Hypothalamus (tissue), 51 donors: ENCODE data around the gene METAP1.
"Not testable (repeated sequence)": the region's sequence is repeated elsewhere in the genome, so short reads cannot be mapped to it uniquely, and the experiment has no call there.

Source experiments
- DNase-seq, 51 donors: peaks; one replicate each; lab custom pipeline; 2025; lab: John Stamatoyannopoulos, UW

Gene METAP1

DNA sequence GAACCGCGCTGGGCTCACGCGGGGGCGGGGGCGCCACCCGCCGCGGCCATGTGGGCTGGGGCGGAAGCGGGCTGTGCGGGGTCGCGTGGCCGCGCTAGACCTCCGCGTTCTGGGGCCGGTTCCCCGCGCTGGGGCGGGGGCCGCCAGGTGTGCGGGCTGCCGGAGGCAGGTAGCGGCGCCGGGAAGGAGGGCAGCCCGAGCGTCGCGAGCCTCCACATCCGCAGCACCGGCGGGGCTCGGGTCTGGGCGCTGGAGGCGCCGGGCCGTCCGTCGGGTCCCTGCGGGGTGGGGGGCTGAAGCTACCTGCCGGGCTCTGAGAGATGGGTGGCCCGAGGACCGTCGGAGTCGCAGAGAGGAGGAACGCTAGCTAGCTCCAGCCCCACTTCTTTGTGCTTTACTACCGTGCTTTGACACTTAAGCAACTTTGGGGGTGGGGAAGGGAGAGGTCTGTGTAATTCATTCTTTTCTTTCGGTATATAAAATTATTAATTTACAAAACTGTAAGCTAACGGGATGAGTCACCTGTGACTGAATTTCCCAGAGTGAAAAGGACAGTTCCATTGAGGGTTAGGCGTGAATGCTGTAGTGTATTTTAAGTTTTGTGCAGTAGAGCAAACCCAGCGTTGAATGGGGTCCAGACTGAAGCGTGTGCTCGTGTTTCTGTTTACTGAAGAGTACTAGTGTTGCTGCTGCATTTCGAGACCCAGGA, 689 bp downstream of the METAP1 start:
- peak in 8 of 51 donors; percentile 3 to 61 (median 24) for DNase-seq

DNA sequence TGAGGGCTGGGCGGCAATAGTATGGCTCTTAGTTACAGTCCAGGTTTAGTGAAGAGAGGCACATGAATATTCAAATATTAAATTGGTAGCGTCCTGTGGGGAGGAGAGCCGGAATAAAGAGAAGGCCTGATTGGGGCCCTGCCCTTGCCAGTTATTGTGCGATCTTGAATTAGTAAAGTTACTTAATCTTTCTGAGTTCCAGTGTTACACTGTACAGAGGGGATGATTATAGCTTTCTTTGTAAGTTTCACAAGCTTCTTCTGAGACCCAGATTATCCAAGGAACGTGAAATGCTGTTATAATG, 1.2 kb downstream of the METAP1 start:
- no peak for DNase-seq

DNA sequence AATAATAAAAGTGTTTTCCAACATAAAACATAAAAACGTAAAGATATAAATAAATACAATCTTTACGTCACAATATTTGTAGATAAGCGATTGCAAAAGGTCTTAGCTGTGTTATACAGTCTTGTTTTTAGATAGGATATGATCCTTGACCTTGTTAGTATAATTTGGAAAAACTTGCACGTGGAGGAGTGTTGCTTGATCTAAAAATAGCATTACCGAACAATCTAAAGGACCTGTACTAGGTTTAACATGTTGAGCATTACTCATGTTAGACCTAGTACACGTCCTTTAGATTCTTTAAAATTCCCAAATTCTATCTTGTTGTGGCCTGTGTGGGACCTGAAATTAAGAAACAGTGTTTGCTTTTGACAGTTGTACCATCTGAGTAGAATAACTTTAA, 1.6 kb downstream of the METAP1 start:
- DNase-seq: no peak

DNA sequence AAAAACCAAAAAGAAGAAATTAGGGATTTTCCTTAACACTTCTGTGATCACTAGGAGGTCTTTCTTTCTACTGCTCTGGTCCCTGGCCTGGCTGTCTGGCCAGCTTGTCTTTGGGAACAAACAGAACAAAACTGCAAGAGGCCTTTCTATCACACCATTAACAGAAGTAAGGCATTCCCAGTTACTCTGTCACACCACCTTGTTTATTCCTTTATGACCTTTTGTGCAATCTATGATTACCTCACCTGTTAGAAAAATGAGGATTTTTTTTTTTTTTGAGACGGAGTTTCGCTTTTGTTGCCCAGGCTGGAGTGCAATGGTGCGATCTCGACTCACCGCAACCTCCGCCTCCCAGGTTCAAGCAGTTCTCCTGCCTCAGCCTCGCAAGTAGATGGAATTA, 3.0 kb downstream of the METAP1 start:
- no peak for DNase-seq

DNA sequence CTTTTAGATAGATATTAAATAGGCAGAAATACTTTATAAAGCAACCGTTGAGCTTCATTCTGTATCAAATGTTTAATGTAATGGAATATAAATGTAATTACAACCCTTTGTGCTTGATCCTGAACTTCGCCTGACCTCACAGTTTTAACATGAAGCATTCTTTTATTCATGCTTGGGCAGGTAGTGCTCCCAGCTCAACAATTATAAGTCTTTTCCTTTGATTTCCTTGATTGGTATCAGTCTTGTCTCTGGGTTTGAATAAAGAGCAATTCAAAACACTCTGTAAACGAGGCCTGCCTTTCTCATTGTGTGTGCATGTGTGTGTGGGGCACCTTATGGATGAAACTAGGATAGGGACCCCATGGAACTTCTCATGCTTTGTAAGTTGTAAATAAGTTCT, 6.8 kb downstream of the METAP1 start:
- no peak for DNase-seq

DNA sequence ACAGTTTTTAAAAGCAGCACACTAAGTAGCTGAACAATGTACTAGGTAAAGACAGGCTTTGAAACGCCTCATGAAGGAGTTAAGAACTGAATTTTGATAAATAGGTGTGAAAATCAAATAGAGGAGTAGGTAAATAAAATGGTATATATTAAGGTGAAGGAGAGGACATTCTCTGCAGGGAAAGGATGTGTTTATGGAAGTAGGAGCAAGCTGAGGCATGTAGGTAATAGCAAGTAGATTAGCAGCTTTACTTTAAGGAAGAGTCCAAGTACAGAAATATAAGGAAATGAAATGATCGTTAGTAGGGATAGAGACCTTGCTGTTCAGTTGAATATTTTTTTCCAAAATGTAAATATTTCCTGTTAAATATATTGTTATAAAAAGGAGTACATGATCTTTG, 12.5 kb downstream of the METAP1 start:
- DNase-seq: no peak

DNA sequence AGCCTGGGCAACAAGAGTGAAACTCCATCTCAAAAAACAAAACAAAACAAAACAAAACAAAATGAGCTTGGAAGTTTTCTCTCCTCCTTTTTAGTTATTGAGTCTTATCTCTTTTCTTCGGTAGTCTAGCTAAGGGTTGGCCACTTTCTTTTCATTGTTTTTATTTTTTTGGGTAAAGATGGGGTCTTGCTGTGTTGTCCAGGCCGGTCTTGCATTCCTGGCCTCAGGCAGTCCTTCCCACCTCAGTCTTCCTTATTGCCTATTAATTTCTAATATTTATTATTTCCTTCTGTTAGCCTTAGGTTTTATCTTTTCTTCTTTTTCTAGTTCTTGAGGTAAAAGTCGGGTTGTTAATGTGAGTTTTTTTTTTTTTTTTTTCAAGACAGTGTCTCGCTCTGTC, 16.4 kb downstream of the METAP1 start:
- DNase-seq: no peak

DNA sequence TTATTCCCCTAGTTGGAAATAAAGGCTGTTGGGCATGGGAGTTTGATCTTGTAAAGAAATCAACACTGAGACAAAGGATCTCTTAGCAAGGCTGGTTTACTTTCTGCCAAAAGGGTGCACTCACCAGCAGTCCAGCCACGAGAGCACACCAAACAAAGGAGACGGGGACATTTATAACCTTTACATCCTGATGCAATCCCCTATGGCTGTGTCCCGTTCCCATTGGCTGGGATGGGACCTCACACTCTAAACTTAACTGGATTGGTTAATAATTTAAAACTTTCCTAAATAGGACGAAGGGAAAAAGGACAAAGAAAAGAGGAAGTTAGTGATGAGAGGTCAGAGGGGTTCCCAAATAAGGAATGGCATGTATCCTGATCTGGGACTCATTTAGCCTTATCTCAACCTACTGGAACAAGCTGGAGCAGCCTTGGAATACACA, 17.9 kb downstream of the METAP1 start:
- DNase-seq: no peak

DNA sequence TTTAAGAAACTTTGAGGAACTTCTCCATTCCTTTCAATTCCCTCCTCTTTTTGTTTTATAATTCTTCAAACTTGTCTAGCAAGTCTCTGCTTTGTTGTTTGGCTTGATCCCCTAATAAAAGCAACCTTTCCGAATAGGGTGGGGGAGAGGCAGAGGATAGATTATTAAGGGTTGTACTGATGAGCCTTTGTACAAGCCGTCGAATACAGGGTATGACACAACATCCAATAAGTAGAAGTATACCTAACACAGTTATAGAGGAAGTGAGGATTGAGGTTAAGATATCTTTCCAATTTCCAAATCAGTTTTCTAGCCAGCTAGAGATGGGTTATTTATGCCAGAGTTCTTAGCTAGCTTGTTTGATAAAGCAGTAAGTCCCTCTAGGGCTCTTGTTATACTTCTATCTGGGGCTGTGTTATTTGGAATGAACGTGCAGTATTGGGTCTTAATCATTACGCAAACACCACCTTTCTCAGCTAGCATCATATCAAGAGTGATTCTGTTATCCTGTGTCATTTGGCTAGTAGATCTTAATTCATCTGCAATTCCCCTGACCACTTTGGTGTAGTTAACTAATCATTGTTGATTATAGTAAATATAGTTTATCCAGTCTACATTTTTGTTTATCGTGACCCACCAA, 18.5 kb downstream of the METAP1 start:
- DNase-seq: no peak

DNA sequence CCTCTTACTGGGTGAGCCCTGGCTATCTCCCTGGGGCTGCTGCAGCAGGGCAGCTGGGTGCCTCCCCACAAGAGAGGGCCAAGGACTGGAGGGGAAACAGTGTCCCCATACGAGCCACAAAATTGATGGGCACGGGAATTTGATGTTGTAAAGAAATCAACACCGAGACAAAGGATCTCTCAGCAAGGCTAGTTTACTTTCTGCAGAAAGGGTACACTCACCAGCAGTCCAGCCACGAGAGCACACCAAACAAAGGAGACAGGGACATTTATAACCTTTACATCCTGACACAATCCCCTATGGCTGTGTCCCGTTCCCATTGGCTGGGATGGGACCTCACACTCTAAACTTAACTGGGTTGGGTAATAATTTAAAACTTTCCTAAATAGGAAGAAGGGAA, 25.9 kb downstream of the METAP1 start:
- no peak for DNase-seq

DNA sequence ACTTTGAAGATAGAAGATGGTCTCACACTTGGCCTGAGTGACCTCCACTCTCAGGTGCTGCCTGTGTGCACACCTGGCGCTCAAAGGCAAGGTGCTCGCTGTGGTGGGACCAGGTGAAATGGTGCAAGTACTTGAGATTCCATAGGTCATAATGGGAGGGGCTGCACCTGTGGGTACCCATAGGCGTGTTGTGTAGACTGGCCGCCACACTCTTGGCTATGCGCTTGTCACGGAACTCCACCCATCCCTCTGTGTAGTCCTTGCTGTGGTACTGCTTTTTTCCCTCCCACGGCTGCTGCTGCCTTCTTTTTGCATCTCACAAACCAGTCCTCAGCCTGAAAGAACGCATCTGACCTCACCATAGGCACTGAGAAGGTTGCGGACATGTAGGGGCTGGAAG, 27.0 kb downstream of the METAP1 start:
- no peak for DNase-seq

DNA sequence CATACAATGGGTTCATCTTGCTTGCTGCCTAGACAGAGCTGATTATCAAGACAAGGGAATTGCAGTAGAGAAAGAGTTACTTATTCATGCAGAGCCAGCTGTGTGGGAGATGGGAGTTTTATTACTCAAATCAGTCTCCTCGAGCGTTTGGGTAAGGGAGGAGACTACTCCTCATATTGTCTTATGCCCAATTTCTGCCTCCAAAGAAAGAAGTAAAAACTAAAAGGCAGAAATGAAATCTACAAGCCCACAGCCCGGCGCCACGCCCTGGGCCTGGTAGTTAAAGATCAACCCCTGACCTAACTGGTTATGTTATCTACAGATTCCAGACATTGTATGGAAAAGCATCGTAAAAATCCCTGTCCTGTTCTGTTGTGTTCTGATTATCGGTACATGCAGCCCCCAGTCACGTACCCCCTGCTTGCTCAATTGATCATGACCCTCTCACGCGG, 28.3 kb downstream of the METAP1 start:
- DNase-seq: not testable (repeated sequence)

DNA sequence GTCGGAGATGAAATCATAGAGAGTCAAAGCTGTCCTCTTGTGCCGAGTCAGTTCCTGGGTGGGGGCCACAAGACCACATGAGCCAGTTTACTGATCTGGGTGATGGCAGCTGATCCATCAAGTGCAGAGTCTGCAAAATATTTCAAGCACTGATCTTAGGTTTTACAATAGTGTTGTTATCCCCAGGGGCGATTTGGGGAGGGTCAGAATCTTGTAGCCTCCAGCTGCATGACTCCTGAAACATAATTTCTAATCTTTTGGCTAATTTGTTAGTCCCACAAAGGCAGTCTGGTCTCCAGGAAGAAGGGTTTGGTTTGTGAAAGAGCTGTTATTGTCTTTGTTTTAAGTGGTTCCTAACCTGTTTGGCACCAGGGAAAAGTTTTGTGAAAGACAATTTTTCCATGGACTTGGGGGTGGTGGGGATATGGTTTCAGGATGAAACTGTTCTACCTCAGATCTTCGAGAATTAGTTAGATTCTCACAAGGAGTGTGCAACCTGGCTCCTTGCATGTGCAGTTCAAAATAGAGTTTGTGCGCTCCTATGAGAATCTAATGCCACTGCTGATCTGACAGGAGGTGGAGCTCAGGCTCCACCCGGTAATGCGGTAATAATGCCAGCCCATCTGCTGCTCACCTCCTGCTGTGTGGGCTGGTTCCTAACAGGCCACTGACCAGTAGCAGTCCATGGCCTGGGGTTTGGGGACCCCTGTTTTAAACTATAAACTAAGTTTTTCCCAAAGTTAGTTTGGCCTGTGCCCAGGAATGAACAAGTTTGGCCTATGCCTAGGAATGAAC, 29.2 kb downstream of the METAP1 start:
- DNase-seq: no peak

DNA sequence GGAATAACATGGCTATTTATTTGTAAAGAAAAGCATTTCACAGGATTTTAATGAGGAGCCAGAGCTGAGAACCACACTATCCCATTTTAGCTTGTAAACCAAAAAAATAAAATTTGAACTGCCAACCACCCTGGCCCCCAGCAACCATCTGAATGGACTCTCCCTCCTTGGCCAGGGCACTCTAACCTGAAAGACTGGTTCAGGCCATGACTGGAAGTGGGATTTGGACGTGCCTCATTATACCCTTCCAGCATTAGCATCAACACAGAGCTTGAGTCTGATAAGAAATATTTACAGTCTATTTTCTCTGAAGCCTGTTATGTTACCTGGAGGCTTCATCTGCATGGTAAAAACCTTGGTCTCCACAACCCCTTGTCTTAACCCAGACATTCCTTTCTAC, 30.0 kb downstream of the METAP1 start:
- DNase-seq: no peak

DNA sequence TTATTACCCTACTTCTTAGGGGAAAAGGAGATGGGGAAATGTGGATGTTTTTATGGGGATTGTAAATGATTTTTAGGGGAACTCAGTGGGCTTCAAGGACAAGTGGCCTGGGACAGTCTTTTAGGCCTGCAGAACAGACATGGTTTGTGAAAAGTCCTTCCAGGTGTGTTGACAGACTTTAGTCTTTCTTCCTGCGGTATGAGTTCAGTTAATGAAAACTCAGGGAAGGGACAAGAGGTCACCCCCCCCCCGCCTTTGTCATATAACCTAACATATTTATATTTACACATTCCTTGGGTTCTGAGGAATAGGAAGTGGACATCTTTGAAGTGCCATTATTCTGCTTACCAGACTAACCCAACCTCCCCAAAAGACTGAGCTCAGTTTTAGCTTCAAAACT, 31.8 kb downstream of the METAP1 start:
- DNase-seq: no peak

DNA sequence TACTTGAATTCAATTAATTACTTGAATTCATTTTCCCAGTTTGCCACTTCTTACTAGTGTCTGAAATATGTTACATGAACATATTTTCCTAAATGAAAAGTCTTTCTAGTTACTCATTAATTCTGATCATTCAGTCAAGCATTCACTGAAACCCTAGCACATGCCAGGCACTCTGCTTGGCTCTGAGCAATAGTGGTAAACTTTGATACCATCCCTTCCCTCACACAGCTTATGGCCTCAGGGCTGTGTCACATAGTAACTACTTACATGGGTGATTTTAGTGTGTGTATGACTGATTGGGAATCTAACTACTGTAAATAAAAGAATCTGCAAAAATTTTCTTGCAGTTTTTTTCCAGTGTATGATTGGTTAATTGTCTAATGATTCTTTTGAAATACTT, 32.7 kb downstream of the METAP1 start:
- no peak for DNase-seq

DNA sequence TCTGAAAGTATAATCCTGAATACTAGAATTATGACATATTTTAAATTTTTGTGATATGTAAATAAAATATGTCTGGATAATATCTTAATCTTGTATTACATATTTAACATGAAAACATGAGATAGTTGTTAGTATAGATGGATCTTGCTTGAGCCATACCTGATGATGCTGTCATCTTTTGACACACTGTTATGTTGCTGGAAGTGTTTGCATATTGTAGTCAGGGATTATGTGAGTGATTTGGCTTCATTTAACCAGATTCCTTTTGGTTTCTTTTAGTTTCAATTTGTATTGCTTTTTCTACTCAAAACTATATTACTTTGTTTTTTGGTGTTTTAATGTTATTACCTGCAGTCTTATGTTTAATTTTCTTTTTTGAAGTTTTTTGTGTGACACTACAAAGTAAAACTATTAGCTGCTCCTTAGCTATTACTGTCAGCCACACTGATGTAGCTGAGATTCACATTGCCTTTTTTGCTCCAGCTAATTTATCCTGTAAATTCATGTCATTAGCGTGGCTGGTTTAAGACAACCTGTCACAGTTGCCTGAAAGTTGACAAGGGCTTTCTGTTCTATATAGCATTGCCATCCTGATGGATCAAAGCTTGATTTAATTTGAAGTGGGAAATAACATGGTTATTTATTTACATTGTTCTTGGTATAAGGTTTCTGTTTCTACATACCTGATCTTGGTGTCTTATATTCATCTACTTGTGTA, 33.7 kb downstream of the METAP1 start:
- DNase-seq: no peak

DNA sequence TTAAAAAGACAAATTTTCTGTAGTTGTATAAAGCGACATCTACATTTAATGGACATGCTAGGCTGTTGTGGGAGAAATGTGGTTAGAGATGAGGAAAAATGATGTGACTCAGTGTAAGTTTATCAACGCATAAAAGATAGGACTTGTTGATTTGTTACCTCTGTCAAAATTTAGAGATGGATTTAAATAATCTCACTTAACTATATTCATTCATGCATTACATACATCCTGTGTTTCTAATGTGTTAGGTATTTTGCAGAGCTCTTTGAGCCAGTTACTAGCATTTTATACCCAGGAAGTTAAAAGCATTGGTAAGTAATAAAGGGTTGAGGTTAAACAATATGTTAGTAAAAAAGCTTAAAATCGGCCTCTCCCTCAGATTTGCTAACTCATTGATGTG, 34.3 kb downstream of the METAP1 start:
- no peak for DNase-seq

DNA sequence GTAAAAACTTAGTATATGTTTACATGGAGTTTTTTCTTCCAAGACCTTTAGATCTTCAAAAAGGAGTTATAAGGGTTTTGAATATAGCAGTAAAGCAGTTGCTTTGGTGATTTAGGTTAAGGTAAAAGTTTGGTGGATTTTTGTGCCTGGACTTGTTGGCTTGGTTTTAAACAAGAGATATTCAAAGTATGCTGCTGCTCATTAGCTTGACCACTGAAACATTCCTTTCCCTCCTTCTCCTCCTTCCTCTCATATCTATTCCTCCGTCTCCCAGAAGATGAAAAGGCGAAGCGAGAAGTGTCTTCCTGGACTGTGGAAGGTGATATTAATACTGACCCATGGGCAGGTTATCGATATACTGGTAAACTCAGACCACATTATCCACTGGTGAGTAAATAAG, 38.4 kb downstream of the METAP1 start:
- DNase-seq: no peak

DNA sequence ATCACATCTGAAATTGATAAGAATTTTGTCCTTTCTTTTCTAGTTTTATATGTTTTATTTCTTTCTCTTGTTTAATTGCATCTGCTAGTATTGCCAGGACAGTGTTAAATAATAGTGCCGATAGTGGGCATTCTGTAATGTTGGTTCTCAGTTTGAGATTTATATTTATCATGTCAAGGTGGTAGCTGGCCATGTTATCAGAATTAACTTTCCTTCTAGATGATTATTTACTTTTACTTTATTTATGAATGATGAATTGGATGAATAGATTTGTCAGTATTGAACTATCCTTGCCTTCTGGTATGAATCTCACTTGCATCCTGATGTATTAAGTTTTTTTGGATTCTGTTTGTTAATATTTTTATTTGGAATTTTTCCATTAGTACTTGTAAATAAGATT, 42.7 kb downstream of the METAP1 start:
- DNase-seq: no peak

DNA sequence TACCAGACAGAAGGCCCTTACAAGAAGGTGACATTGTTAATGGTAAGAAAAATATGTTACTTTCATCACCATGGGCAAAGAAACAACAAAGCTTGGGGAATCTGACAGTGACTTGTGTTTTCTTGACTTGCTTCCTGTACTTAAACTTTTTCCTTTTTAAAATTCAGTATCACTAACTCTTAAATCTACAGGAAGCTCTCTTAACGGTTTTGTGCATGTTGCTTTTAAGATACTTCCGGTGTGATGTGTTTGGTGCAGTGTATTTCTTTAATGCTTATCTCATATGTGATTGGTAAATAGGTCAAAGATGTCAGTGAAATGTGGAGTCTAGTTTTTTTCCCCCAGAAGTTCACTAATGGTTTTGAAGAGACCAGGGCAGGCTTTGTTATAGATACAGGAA, 47.8 kb downstream of the METAP1 start:
- DNase-seq: no peak
